Measurements from ENCODE around the gene ATG12. TPM values are rescaled to one million over a fixed set of nuclear protein-coding genes. Genes with fewer than 3 reads are reported as not detected.

Gene ATG12
- total RNA-seq, 1 experiment from 2014 or later: 52.0 TPM

DNA sequence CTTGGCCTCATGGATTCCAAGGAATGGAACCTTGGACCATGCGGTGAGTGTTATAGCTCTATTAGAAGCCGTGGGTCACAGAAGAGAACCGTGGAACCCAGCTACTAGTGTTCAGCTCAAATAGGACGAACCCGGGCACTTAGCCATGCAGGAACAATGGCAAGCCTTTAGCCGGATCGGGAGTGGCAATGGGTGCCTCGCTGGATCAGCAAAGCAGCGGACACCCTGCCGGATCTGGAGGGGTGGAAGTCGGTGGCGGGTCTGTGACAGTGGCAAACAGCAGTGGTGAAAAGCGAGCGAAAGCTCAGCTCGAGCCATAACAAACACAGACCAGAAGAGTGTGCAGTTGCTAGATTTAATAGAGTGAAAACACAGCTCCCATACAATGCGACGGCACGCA, 22.5 kb downstream of the ATG12 start:
- H3K4me1 ChIP-seq (ENCODE audit: control insufficient read depth, insufficient read depth, low read length): no peaks in the 10 kb centered on the region
- BruUV-seq (replicated peaks): no TSS peak
- DNase-seq (ENCODE audit: low read depth, low spot score) (no peak), ATAC-seq (no peak)
- H3K4me3 ChIP-seq (ENCODE audit: low read depth in 2 of 2, low read length in 2 of 2): no peak overlapping the region
- ChIA-PET CTCF (no interaction called here), POLR2A (no interaction called here)
- no peak for TF ChIP-seq SIN3A (IDR thresholded peaks at IDR 0.05; ENCODE audit: borderline replicate concordance, insufficient read depth, low read depth, low read length)
- TF ChIP-seq, protein P1, sequence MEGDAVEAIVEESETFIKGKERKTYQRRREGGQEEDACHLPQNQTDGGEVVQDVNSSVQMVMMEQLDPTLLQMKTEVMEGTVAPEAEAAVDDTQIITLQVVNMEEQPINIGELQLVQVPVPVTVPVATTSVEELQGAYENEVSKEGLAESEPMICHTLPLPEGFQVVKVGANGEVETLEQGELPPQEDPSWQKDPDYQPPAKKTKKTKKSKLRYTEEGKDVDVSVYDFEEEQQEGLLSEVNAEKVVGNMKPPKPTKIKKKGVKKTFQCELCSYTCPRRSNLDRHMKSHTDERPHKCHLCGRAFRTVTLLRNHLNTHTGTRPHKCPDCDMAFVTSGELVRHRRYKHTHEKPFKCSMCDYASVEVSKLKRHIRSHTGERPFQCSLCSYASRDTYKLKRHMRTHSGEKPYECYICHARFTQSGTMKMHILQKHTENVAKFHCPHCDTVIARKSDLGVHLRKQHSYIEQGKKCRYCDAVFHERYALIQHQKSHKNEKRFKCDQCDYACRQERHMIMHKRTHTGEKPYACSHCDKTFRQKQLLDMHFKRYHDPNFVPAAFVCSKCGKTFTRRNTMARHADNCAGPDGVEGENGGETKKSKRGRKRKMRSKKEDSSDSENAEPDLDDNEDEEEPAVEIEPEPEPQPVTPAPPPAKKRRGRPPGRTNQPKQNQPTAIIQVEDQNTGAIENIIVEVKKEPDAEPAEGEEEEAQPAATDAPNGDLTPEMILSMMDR (IDR thresholded peaks at IDR 0.05): no peak
- TF ChIP-seq POLR2AphosphoS5 (IDR thresholded peaks at IDR 0.05; ENCODE audit: low read depth, low read length): no peak
- no peak for TF ChIP-seq TCF7L2 (IDR thresholded peaks at IDR 0.05; ENCODE audit: low read depth, low read length)
- TF ChIP-seq, protein P2, sequence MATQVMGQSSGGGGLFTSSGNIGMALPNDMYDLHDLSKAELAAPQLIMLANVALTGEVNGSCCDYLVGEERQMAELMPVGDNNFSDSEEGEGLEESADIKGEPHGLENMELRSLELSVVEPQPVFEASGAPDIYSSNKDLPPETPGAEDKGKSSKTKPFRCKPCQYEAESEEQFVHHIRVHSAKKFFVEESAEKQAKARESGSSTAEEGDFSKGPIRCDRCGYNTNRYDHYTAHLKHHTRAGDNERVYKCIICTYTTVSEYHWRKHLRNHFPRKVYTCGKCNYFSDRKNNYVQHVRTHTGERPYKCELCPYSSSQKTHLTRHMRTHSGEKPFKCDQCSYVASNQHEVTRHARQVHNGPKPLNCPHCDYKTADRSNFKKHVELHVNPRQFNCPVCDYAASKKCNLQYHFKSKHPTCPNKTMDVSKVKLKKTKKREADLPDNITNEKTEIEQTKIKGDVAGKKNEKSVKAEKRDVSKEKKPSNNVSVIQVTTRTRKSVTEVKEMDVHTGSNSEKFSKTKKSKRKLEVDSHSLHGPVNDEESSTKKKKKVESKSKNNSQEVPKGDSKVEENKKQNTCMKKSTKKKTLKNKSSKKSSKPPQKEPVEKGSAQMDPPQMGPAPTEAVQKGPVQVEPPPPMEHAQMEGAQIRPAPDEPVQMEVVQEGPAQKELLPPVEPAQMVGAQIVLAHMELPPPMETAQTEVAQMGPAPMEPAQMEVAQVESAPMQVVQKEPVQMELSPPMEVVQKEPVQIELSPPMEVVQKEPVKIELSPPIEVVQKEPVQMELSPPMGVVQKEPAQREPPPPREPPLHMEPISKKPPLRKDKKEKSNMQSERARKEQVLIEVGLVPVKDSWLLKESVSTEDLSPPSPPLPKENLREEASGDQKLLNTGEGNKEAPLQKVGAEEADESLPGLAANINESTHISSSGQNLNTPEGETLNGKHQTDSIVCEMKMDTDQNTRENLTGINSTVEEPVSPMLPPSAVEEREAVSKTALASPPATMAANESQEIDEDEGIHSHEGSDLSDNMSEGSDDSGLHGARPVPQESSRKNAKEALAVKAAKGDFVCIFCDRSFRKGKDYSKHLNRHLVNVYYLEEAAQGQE (IDR thresholded peaks at IDR 0.05; ENCODE audit: insufficient read depth in 1 of 2, low read depth in 2 of 2, low read length in 1 of 2): no peak
- intact Hi-C loops (cut with micrococcal nuclease; ENCODE audit: unreplicated experiment): no loop called here
- H3K27me3 ChIP-seq (ENCODE audit: control insufficient read depth, insufficient read depth, low read length): no peaks in the 10 kb centered on the region; the same call in 1 of the 2 replicates
- H3K9me3 ChIP-seq (ENCODE audit: control insufficient read depth, insufficient read depth, low read depth, low read length): no peaks in the 10 kb centered on the region
- H3K36me3 ChIP-seq (ENCODE audit: control insufficient read depth, insufficient read depth, low read length): no peaks in the 10 kb centered on the region
- in situ Hi-C loops (cut with HindIII; ENCODE audit: low pct_unique_long_range_greater_than_20kb, low sequenced_read_pairs): no loop called here
- H3K27ac ChIP-seq (ENCODE audit: low read length): no peak overlapping the region

DNA sequence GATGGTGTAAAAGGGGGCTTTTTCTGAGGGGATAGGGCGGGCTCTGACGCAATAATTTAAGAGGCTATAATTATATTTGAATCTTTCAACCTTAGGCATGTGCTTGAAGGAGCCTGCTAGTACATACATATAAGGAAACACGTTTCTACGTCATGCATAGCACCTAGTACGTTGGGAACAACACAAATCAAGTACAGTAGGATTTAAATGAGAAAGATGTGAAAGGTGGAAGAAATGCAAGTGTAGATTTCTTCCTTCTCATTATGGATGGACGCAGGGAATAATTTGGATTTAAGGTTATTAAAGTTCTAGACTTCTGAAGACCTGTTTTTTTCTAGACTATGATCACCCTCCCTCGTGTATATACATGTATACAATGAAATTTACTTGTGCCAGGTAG, 24.0 kb downstream of the ATG12 start:
- CTCF ChIA-PET: no interaction called here

More for the DNA sequence above, 24.0 kb downstream of the ATG12 start:
- ATAC-seq: no peak
- Histone ChIP-seq H3K27me3 (ENCODE audit: control insufficient read depth, insufficient read depth, low read length) (peaks cover 2% of the 10 kb centered on the region; the same call in 1 of the 2 replicates), H3K4me1 (ENCODE audit: control insufficient read depth, insufficient read depth, low read length) (no peaks in the 10 kb centered on the region), H3K4me3 (ENCODE audit: low read depth in 2 of 2, low read length in 2 of 2) (no peak overlapping the region), H3K9me3 (ENCODE audit: control insufficient read depth, insufficient read depth, low read depth, low read length) (no peaks in the 10 kb centered on the region), H3K27ac (ENCODE audit: low read length) (no peak overlapping the region), H3K36me3 (ENCODE audit: control insufficient read depth, insufficient read depth, low read length) (no peaks in the 10 kb centered on the region)
- POLR2A ChIA-PET: no interaction called here
- TF ChIP-seq, protein P2 (IDR thresholded peaks at IDR 0.05; ENCODE audit: insufficient read depth in 1 of 2, low read depth in 2 of 2, low read length in 1 of 2): no peak
- DNase-seq (ENCODE audit: low read depth, low spot score): no peak
- in situ Hi-C loops (cut with HindIII; ENCODE audit: low pct_unique_long_range_greater_than_20kb, low sequenced_read_pairs): no loop called here
- no TSS peak for BruUV-seq (replicated peaks)
- intact Hi-C loops (cut with micrococcal nuclease; ENCODE audit: unreplicated experiment): no loop called here

Data from Panc1 (cell line).